K562 (cell line): ENCODE results near the gene ENSA. TPM values are rescaled to one million over a fixed set of nuclear protein-coding genes. Genes with fewer than 3 reads are reported as not detected.

Experiments used
- ADNP ChIP-seq: fragments of 200-800 bp; sonication (Bioruptor generic); IDR thresholded peaks from 2 replicates; pipeline ENCODE4 v1.6.1; 2016; ENCODE audit warnings: missing genetic modification characterization, missing compliant biosample characterization
- ARID1B ChIP-seq: fragments of 450-650 bp; IDR thresholded peaks from 2 replicates; pipeline ENCODE4 v1.6.1; 2016; ENCODE audit warnings: antibody characterized with exemption, mild to moderate bottlenecking, inconsistent platforms
- CAMTA2 ChIP-seq: fragments of 250-450 bp; sonication (Bioruptor Pico); conservative IDR thresholded peaks from 2 replicates; pipeline ENCODE4 v1.5.1; 2022
- HDAC8 ChIP-seq: fragments of 450-650 bp; IDR thresholded peaks from 2 replicates; pipeline ENCODE4 v1.6.1; 2016; ENCODE audit warnings: mild to moderate bottlenecking, missing genetic modification characterization, moderate library complexity, missing compliant biosample characterization
- MAFG ChIP-seq: fragments of 450-650 bp; conservative IDR thresholded peaks from 2 replicates; pipeline ENCODE4 v1.6.1; 2016; ENCODE audit warnings: missing genetic modification characterization, missing compliant biosample characterization
- MED1 ChIP-seq: sonication (generic); formaldehyde crosslinking; IDR thresholded peaks from 2 replicates; pipeline ENCODE4 v1.8.1; 2023; ENCODE audit warnings: missing genetic modification reagents, borderline replicate concordance
- NCOA1 ChIP-seq: fragments of 450-650 bp; IDR thresholded peaks from 2 replicates; pipeline ENCODE4 v1.6.1; 2016; ENCODE audit warnings: low read depth
- NCOR1 ChIP-seq: fragments of 450-650 bp; IDR thresholded peaks from 2 replicates; pipeline ENCODE4 v1.6.1; 2016; ENCODE audit warnings: mild to moderate bottlenecking, moderate library complexity
- NFIC ChIP-seq: fragments of 450-650 bp; IDR thresholded peaks from 2 replicates; pipeline ENCODE4 v1.6.1; 2017; ENCODE audit warnings: mild to moderate bottlenecking, inconsistent platforms
- POLR2B ChIP-seq: fragments of 450-650 bp; IDR thresholded peaks from 2 replicates; pipeline ENCODE4 v1.6.1; 2018; ENCODE audit warnings: low read depth; ENCODE audit not compliant: partially characterized antibody
- PPARD ChIP-seq: fragments of 250-450 bp; sonication (Bioruptor Pico); IDR thresholded peaks from 2 replicates; pipeline ENCODE4 v1.8.0; 2022; ENCODE audit warnings: inconsistent platforms, mild to moderate bottlenecking, moderate library complexity
- PRMT5 ChIP-seq: sonication (generic); formaldehyde crosslinking; IDR thresholded peaks from 2 replicates; pipeline ENCODE4 v1.5.0; 2020; ENCODE audit warnings: missing genetic modification reagents
- SLC30A9 ChIP-seq: fragments of 250-450 bp; sonication (Bioruptor Pico); IDR thresholded peaks from 2 replicates; pipeline ENCODE4 v1.8.0; 2022; ENCODE audit warnings: mild to moderate bottlenecking, moderate library complexity
- SMC3 ChIP-seq: conservative IDR thresholded peaks from 2 replicates; pipeline ENCODE4 v1.6.1; 2011; ENCODE audit warnings: low read depth, low read length, improper control_type of control experiment; ENCODE audit not compliant: insufficient read depth
- SOX6 ChIP-seq: fragments of 450-650 bp; IDR thresholded peaks from 2 replicates; pipeline ENCODE4 v1.6.1; 2014; ENCODE audit warnings: mild to moderate bottlenecking
- SUPT5H ChIP-seq: fragments of 450-650 bp; IDR thresholded peaks from 2 replicates; pipeline ENCODE4 v1.6.1; 2016
- TAF1 ChIP-seq: IDR thresholded peaks from 2 replicates; pipeline ENCODE4 v1.6.1; 2011; ENCODE audit warnings: mild to moderate bottlenecking, low read length, moderate library complexity; ENCODE audit not compliant: insufficient read depth, control insufficient read depth, severe bottlenecking; ENCODE audit errors: extremely low read depth
- ZNF766 ChIP-seq: fragments of 200-800 bp; sonication (Bioruptor generic); conservative IDR thresholded peaks from 2 replicates; pipeline ENCODE4 v1.6.1; 2016; ENCODE audit warnings: missing genetic modification characterization, missing compliant biosample characterization
- polyA plus RNA-seq, 8 experiments: library from polyadenylated mRNA; depleted of rRNA in 4 of 8; stranded (reverse) in 5 of 8; unstranded in 3 of 8; fragments of >200 nt; fragmentation: Nextera tagmentation in 2 of 8; fragmentation: Illumina TruSeq in 1 of 8; extraction: Ambion mirVana in 2 of 8; extraction: Trizol in 1 of 8; gene quantifications; 2 replicates each; pipeline versions ENCODE4 v1.2.1 to v1.2.3, GENCODE V29; 2011 to 2014; ENCODE audit warnings: inconsistent platforms in 1 of 8, missing spikeins in 1 of 8
- total RNA-seq, 7 experiments: library from RNA; depleted of rRNA in 6 of 7; stranded (reverse); fragments of >200 nt in 6 of 7; fragmentation: Illumina TruSeq in 2 of 7; extraction: Trizol in 2 of 7; gene quantifications; 2 replicates each; pipeline versions ENCODE4 v1.2.1 to v1.2.3, GENCODE V29; 2011 to 2021; ENCODE audit warnings: low replicate concordance in 1 of 7
- TF ChIP-seq, protein P1 (sequence below): sonication (generic); formaldehyde crosslinking; IDR thresholded peaks from 2 replicates; pipeline ENCODE4 v1.8.0; 2022; ENCODE audit warnings: mild to moderate bottlenecking, missing genetic modification reagents, borderline replicate concordance
- TF ChIP-seq, protein P2 (sequence below): sonication (generic); IDR thresholded peaks from 2 replicates; pipeline ENCODE4 v1.6.1; 2016
- TF ChIP-seq, protein P3 (sequence below): fragments of 450-650 bp; IDR thresholded peaks from one replicate; pipeline ENCODE4 v1.6.1; 2018; ENCODE audit warnings: mild to moderate bottlenecking, moderate library complexity; ENCODE audit not compliant: partially characterized antibody
- TF ChIP-seq, protein P4 (sequence below), 3 experiments: fragments of 200-800 bp in 1 of 3; sonication (Bioruptor generic) in 1 of 3; sonication (generic) in 1 of 3; formaldehyde crosslinking in 1 of 3; IDR thresholded peaks; 2 replicates each; pipeline versions ENCODE4 v1.6.1 to v1.8.0; 2016 to 2022; ENCODE audit warnings: mild to moderate bottlenecking in 2 of 3, missing compliant biosample characterization in 2 of 3, missing genetic modification characterization in 2 of 3, missing genetic modification reagents in 1 of 3
- TF ChIP-seq, protein P5 (sequence below): sonication (generic); formaldehyde crosslinking; IDR thresholded peaks from 2 replicates; pipeline ENCODE4 v1.8.0; 2022; ENCODE audit warnings: mild to moderate bottlenecking, missing genetic modification reagents

Gene ENSA
- total and polyA plus RNA-seq, 9 of the 15 experiments (the other 6 are each of a cell fraction or from before 2014, with no cell fraction given) = 68.1 to 605 (median 188) TPM

DNA sequence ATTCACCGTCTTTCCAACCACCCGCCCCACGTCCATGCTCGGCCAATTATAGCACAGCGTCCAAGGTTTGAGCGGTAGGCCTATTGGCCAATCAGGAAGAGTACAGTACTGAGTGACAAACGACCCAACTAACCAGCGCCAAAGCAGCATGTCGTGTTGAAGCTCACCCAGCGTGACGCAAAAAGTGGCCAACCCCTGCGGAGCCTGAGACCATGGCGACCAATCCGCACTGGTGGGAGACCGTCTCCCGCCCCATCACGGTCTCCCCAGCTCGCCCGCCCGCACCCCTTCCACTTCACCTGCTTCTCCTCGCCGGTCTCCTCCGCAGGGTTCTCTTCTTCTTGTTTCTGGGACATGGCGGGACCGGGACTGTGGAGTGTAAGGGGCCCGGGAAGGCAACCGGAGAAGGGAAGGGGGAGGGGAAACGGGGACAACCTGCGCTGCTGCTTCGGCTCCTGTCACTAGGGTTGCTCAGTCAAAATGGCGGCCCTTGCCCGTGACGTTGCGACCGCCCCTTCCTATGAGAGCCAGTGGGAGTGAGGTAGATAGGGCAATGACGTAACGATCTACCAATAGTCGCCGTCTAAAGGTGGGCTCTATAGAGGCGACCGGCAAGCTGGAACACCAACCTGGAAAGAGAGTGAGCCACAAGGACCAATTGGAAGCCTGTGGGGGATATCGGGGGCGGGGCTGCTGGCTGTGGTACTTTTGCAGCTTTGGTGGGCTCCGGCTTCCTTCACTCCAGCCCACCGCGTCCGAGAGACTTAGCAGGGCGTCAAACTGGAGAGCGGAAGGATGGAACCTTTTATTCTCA lies at the start of gene ENSA (continued):
- peak; percentile 86 for TF ChIP-seq TAF1
- peak; percentile 85 for TF ChIP-seq POLR2B
- TF ChIP-seq, protein P1, sequence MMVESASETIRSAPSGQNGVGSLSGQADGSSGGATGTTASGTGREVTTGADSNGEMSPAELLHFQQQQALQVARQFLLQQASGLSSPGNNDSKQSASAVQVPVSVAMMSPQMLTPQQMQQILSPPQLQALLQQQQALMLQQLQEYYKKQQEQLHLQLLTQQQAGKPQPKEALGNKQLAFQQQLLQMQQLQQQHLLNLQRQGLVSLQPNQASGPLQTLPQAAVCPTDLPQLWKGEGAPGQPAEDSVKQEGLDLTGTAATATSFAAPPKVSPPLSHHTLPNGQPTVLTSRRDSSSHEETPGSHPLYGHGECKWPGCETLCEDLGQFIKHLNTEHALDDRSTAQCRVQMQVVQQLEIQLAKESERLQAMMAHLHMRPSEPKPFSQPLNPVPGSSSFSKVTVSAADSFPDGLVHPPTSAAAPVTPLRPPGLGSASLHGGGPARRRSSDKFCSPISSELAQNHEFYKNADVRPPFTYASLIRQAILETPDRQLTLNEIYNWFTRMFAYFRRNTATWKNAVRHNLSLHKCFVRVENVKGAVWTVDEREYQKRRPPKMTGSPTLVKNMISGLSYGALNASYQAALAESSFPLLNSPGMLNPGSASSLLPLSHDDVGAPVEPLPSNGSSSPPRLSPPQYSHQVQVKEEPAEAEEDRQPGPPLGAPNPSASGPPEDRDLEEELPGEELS (CRISPR knock-in tag) = no peak
- TF ChIP-seq, protein P2, sequence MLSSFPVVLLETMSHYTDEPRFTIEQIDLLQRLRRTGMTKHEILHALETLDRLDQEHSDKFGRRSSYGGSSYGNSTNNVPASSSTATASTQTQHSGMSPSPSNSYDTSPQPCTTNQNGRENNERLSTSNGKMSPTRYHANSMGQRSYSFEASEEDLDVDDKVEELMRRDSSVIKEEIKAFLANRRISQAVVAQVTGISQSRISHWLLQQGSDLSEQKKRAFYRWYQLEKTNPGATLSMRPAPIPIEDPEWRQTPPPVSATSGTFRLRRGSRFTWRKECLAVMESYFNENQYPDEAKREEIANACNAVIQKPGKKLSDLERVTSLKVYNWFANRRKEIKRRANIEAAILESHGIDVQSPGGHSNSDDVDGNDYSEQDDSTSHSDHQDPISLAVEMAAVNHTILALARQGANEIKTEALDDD = no peak
- no peak for TF ChIP-seq MED1 (CRISPR knock-in tag)
- TF ChIP-seq SOX6 = no peak
- TF ChIP-seq SUPT5H = peak; percentile 95
- TF ChIP-seq, protein P3, sequence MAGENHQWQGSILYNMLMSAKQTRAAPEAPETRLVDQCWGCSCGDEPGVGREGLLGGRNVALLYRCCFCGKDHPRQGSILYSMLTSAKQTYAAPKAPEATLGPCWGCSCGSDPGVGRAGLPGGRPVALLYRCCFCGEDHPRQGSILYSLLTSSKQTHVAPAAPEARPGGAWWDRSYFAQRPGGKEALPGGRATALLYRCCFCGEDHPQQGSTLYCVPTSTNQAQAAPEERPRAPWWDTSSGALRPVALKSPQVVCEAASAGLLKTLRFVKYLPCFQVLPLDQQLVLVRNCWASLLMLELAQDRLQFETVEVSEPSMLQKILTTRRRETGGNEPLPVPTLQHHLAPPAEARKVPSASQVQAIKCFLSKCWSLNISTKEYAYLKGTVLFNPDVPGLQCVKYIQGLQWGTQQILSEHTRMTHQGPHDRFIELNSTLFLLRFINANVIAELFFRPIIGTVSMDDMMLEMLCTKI = no peak
- no peak for TF ChIP-seq ADNP (tag)
- no peak for TF ChIP-seq PPARD (CRISPR knock-in tag)
- no peak for TF ChIP-seq SLC30A9
- TF ChIP-seq CAMTA2 (CRISPR knock-in tag) = no peak
- TF ChIP-seq ZNF766 (CRISPR knock-in tag) = no peak
- TF ChIP-seq, protein P4, sequence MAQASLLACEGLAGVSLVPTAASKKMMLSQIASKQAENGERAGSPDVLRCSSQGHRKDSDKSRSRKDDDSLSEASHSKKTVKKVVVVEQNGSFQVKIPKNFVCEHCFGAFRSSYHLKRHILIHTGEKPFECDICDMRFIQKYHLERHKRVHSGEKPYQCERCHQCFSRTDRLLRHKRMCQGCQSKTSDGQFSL (CRISPR knock-in tag; IDR thresholded peaks at IDR 0.05) = peak; percentile 67; the same call in 1 of the 2 replicates
- TF ChIP-seq, protein P4 (tag; IDR thresholded peaks at IDR 0.05) = peak in 1 of 2 experiments; percentile 51; a peak in 1 of 4 replicates
- TF ChIP-seq, protein P5, sequence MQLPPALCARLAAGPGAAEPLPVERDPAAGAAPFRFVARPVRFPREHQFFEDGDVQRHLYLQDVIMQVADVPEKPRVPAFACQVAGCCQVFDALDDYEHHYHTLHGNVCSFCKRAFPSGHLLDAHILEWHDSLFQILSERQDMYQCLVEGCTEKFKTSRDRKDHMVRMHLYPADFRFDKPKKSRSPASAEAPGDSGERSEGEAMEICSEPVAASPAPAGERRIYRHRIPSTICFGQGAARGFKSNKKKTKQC (CRISPR knock-in tag) = no peak
- TF ChIP-seq PRMT5 (CRISPR knock-in tag) = no peak
- no peak for TF ChIP-seq NCOR1
- no peak for TF ChIP-seq MAFG (tag)
- no peak for TF ChIP-seq HDAC8
- TF ChIP-seq NCOA1 = peak; percentile 75
- no peak for TF ChIP-seq ARID1B
- TF ChIP-seq NFIC = no peak
- no peak for TF ChIP-seq SMC3
